Ammon's horn (tissue), 1 donor: ENCODE data around the gene KHDC3L.

Experiments
- DNase-seq: peaks from one replicate; pipeline ENCODE4 v3.0.0-alpha.2; 2016; ENCODE audit warnings: low spot score

Gene KHDC3L, protein sequence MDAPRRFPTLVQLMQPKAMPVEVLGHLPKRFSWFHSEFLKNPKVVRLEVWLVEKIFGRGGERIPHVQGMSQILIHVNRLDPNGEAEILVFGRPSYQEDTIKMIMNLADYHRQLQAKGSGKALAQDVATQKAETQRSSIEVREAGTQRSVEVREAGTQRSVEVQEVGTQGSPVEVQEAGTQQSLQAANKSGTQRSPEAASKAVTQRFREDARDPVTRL

DNA sequence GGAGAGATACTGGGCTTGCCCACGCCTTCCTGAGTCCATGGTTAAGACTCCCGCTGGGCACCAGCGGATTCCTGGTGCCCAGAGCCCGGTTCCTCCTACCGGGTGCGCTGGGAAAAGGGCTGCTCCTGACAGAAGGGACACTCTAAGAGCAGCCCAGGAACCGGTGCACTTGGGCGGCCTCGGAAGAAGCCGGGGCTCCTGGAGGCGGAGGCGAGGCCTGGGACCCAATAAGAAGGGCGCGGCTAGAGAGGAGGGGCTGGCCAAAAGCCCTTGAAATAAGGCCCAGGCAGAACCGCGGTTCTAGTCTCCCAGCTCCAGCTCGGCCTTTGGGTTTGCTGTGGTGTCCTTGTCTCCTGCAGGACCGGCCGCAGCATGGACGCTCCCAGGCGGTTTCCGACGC, at the start of gene KHDC3L:
Gene KHDC3L, plus strand, starts transcription at position 301 of the 400 bp plus-strand sequence. Its CDS starts 72 bp downstream, at position 373.
- DNase-seq, result no peak

DNA sequence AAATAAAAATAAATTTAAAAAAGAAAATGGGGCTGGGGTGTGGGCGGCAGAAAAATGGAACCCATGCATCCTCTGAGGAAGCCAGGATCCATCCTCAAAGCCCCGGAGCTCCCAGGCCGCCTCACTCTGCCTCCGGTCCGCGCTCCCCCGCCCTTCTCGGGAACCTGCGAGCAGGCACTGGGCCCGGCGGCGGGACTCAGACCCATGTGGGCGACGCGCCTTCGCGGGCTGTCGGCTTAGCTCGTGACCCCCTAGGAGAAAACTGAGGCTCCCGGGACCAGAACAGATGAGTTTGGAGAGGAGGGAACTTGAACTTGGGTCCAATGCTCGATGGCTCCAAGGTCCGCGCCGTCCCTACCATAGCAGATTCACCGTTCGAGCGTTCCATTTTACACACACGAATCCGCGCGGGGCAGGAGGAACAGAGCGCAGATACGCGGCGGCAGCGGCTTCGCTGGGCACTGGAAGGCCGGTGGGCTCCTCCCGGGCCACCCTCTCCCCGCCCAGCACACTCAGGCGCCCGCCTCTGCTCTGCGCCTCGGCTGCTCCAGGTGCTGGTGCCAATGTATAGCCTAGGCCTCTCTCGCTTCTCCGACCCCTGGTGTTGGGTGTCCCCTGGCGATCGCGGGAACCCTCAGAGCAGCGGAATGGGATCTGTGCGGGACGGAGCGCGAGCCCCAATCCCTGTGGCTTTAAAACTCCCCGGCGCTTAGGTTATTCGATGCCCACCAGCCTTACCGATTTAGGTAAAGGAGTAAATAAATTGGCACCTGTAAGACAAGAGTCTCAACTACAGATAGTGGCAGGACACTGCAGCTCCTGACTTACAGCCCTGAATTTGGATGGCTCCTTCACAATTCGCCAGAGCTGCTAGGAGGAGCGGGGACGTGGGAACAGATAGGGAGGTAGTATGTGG, 47.6 kb upstream of the KHDC3L start:
- DNase-seq, result no peak

DNA sequence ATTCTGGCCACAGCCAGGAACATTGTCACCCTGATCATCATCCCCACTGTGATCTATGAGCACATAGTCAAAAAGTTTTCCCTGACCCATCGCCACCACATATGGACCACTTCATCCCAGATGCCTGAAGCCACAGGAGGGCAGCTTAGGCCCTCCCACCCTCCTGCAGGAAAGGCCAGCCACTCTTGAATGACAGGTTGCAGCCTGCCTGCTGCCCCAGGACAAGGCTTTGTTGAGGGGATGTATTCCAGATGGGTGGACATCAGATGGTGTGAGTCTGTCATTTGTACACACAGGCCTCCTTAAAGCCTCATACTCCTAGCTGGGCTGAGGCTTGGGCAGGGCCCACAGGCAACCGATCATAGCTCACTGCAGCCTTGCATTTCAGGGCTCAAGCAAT, 39.1 kb upstream of the KHDC3L start:
- DNase-seq, result no peak

DNA sequence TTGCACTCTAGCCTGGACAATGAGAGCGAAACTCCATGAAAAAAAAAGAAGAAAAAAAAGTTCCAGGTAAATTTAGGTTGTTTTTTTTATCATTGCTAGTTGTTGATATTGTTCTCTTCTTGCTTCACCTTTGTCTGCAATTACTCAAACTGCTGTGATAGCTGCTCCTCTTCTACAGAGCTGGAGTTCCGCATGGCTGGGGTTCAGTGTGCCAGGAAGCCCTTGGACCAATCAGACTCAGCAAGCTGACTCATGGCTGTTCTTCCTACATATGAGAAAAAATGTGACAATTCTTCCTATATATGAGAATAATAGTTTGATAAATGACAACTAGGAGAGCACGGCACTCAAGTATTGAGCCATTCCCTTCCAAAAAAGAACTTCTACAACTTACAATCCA, 36.8 kb upstream of the KHDC3L start:
- no peak for DNase-seq

DNA sequence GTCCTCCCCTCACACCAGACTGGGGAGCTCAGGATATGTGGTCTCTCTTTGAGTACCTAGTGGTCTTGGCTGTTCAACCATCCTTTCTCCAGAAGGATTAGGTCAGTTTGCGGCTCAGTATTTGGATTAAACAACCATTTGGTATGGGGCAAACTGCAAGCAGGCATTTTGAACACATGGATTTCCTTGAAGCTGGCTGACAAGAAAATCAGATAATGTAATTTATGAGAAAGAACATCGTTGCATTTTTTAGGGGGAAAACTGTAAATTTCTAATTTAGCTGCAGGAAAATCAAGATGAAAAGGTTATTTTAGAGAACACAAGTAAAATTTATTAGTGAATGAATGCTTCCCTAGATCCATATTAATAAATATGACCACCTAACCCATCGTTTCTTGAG, 33.7 kb upstream of the KHDC3L start:
- no peak for DNase-seq

DNA sequence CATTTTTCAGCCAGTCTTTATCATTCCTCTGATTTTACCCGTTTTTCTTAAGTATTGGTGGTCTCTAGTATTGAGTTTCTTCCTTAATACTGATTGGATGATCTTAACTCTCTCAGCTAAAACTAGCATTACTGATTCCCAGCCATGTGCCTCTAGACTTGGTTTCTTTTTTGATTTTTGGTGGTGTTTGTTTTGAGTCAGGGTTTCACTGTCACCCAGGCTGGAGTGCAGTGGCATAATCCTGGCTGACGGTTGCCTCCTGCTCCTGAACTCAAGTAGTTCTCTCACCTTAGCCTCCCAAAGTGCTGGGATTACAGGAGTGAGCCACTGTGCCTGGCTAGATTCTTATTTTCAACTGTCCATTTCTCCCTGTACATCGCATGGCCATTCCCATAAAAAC, 33.3 kb upstream of the KHDC3L start:
- DNase-seq, result no peak

DNA sequence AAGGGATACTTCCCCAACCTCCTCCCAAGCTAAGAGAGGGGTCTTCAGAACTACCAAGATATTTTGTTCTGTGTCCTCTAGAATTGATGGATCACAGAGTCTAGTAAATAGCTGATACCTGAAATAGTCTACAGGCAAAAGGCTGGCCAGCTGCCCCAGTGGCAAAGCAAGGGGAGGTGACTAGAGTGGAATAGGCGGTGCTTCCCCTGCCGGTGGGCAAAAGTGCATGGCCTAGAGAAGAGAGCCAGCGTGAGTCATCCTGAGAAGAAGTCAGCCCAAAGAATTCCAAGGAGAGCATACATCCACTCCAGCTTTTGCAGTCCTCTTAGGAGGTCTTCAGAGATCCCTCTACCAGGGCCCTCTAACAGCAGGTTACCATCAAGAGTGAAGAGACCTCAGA, 23.1 kb upstream of the KHDC3L start:
- DNase-seq, result no peak

DNA sequence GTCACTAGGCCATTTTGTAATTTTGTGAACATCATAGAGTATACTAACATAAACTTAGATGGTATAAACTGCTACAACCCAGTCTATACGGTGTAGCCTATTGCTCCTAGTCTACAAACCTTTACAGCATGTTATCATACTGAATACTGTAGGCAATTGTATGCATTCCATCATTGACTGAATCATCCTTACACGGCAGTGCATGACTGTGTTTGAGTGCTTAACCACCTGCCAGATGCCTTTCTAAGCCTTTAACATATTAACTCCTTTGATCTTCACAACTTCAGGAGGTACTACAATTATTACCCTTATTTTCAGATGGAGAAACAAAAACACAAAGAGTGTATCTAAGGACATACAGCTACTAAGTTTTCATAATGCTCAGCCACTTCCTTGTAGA, 22.4 kb upstream of the KHDC3L start:
- DNase-seq, result no peak

DNA sequence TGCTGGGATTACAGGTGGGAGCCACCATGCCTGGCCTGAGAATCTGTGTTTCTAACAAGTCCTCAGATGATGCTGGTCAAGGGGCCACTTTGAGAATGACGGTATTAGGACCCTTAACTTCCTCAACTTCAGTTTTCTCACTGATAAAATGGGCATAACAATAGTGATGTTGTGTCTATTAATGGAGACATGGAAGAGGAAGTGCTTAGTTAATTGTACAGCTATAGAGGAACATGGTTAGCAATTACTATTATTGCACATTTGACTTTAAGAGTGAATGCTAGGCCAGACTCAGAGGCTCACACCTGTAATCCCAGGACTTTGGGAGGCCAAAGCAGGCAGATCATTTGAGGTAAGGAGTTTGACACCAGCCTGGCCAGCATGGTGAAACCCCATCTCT, 21.1 kb upstream of the KHDC3L start:
- DNase-seq, result no peak

DNA sequence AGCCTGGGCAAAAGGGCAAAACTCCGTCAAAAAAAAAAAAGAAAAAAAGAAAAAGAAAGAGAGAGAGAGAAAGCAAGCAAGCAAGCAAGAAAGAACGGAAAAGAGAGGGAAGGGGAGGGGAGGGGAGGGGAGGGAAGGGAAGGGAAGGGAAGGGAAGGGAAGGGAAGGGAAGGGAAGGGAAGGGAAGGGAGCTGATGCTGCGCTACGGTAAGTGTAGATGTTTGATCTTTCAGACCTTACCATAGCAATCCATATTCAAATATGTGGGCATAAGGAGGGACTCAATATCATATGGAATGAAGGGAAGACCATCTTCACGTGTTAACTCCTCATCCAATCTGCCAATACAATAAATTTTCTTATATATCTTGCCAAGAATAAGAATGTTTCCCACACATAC, 20.3 kb upstream of the KHDC3L start:
- no peak for DNase-seq

DNA sequence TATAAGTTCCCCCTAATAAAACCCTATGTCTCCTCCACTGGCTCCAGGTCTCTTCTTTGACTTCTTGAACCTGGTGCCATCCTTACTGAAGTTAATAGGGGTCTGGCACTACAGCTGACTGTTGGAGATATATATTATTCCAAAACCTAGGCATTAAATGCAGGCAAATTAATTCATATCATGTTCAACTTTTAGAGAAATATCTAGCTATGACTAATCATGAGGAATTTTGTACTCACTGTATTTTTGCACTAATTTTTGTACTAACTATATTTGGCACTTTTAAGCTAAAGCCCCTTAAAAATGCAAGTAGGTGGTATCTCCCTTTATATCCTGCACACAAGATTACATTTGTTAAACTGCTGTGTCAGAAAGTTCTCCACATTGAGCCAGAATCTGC, 19.3 kb upstream of the KHDC3L start:
- DNase-seq, result no peak

DNA sequence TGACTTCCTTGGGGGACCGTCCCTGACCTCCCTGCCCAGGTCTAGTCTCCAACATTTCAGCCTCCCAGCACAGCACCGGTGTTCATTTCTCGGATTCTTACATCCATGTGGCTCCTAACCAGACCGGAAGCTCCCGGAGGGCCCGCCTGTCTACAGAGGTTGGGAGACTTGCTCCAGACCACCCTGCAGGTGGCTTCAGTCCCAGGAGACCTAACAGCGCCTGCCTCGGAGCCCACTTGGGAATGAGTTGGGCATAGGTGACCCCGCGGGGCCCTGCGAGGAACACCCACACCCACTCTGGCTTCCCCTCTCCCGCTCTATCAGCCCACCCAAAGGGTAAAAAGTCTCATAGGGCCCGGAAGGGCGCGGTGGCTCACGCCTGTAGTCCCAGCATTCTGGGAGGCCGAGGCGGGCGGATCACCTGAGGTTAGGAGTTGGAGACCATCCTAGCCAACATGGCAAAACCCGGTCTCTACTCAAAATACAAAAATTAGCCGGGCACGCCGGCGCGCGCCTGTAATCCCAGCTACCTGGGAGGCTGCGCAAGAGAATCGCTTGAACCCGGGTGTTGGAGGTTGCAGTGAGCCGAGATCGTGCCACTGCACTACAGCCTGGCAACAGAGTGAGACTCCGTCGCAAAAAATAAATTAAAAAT, 13.8 kb upstream of the KHDC3L start:
- DNase-seq, result no peak

DNA sequence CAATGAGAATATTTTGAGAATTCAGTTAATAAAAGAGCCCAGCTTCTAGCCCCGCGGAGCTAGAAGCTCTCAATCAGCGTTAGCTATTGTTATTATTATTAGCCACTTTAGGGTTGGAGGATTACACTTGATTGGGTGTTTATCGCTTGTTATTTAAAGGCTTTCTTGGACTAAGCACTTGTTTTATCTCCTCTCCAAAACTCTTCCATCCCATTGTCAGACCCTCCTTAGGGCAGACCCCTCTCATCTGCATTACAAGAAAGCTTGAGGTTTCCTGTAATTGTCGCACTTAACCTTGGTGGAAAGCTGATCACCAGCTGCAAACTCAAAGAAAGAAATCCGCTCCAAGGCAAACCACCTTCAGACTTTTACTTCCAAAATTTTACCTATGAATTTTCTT, 13.1 kb upstream of the KHDC3L start:
- no peak for DNase-seq

DNA sequence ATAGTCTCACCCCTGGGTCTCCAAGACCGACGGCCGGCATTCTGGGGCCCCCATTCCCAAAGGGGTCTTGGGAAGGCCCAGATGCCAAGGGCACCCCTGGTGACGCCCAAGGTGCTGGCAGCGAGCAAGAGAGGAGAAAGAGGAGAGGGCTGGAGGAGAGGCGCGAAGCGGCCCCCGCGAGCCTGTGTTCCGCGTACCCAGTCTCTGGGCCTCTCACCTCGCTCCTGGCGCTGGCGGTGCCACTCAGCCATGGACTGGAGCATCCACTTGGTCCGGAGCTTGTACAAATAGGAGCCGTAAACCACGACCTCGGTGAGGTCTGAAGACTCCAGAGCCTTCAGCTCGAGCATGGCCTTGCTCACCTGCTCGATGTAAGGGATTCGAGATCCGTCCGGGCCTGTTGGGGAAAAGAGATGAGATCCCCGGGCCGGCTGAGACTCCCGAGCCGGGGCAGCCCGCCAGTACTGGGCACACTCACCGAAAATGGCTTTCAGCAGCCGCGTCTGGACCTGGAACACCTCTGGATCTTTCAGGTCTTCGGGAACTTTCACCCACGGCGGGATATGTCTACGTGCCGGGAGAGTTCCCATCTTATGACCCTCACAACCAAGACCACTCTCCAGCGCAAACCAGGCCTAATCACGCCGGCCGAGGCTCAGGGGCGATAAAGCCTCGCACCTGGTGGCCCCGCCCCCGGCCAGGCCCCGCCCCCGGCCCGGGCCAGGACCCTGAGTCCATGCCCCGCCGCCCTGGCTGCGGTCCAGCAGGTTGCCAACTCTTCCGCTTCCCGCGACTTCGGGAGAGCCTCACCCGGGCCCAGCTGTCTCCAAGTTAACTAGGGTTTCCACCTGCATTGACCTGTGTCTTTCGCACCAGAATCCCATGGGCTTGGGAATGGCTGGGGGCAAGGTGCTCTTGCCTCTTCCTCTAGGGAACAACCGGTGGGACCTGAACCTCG, 8.5 kb upstream of the KHDC3L start, which contains the start of gene DPPA5:
Gene DPPA5, minus strand, starts transcription at position 641 of the 958 bp plus-strand sequence. Its CDS starts 51 bp downstream, at position 590.
- no peak for DNase-seq

DNA sequence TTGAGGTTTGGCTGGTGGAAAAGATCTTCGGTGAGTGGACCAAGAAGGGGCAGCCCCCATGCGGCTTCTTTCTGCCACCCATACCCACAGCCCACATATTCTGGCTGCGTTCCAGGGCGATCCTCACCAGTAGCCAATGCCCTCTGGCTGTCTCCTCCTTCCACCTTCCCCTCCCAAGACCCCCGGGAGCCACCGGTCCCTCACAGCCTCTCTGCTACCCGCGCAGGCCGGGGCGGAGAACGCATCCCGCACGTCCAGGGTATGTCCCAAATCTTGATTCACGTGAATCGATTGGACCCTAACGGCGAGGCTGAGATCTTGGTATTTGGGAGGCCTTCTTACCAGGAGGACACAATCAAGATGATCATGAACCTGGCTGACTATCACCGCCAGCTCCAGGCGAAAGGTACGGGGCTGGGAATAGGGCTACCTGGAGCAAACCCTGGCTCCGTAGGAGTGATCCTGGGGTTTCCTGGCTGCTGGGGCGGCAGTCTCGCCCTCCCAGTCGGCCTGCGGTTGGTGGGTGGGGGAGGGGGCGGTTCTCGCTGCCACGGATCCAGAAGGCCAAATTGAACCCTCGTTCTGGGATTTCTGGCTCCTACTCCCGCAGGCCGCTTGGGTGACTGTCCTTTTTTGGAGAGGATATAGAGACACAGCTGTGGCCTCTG, 545 bp downstream of the KHDC3L start:
- DNase-seq, result no peak

DNA sequence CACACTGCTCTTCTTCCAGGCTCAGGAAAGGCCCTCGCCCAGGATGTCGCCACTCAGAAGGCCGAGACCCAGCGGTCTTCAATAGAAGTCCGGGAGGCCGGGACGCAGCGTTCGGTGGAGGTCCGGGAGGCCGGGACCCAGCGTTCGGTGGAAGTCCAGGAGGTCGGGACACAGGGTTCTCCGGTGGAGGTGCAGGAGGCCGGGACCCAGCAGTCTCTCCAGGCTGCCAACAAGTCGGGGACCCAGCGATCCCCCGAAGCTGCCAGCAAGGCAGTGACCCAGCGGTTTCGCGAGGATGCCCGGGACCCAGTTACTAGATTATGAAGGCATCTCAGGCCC, 1.0 kb downstream of the KHDC3L start:
- no peak for DNase-seq

DNA sequence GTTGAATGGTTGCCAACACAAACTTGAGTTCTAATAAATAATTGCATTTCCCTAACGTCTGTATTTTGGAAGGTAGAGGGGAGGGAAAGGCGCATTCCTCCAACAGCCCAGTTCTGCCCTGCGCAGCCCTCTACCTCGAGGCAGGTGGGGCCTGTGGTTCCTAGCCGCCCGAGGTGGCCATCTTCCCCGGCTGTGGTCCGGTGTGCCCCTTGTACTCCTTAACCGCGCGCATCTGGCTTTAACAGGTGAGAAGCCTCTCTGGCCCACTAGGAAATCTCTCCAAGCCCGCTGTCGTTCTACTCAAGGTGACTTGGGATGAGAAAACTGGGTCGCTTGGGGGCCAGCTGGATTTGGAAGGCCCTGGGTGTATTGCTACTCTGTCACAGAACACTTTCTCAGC, 1.7 kb downstream of the KHDC3L start:
- DNase-seq, result no peak

DNA sequence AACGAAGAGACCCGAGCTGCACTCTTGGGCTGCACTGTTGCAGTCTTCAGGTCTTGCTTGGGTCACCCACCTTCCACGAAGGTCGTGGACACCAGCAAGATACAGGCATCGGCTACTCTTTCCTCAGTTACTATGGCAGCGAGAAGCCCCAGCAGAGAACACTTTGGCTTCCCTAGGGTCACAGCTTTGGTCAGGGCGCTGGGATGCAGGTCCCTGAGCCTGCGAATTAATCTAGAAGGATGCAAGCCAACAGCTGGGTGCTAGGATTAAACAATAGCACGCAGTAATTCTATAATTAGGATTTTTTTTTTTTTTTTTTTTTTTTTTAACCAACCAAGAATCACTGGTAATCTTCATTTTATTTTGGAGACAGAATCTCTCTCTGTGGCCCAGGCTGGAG, 2.1 kb downstream of the KHDC3L start:
- DNase-seq, result no peak

DNA sequence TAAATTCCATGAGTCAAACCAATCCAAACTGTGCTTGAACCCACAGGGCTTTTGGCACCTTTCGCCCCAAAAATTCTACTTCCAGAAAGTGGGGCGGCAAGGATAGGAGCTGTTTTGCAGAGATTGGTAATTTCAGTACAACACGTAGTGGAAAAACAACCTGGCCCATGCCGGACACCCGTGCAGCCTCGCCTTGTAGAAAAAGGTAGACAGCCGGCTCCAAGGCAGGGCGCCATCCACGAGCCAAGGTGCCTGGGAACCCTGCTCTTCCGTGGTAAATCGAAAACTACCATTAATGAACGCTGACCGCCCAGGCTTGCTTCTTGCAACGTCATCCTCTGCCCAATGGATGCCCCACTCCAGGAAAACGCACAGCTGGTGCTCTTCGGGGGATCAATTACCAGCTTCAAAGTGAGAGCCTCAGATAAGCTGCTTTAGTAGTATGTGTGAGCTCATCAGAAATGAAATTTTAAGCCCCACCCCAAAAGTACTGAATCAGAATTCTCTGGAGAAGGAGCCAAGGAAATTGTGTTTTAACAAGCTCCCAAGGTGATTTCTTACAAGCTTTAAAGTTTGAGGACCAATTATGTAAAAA, 5.4 kb downstream of the KHDC3L start:
- no peak for DNase-seq

DNA sequence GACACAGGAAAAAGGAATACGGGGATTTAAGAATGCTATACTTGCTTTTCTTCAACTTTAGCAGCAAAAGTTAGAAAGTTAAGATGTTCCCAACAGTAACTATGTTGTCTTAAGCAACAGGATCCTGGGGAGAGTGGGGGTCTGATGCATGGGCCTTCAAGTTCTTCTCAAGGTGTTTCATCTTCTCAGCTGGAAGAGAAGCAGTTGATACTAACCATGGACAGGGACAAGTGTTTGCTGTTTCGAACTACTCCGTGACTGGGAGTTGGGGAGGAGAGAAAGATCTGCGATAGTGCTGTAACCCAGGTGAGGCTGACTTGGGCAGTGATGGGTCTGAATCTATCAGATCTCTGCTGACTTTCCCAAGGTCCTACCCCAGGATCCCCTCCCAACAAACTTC, 6.2 kb downstream of the KHDC3L start:
- no peak for DNase-seq

DNA sequence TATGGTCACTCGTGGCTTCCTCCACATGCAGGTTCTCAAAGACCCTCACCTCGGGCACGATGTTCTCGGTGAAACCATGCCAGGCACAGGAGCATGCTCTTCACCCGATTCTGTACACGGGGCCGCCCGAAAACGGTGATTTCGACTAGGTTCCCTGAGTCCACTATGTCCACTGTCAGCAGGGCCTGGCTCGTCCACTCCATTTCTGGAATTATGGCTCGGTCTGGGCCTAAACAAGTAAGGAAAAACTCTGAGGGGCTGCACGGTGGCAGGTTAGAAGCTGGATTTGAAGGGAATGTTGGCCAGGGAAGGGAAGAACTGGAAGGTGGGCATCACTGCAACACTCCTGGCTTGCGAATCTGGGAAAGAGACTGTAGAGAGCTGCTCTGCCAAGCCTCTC, 6.7 kb downstream of the KHDC3L start:
- DNase-seq, result no peak
